Right renal pelvis (tissue), 4 donors: ENCODE measurements around the gene LCT. TPM values are rescaled to one million over a fixed set of nuclear protein-coding genes. Genes with fewer than 3 reads are reported as not detected.
"Not testable (repeated sequence)": the region's sequence is repeated elsewhere in the genome, so short reads cannot be mapped to it uniquely, and the experiment has no call there.

ENCODE experiments used
- DNase-seq, 4 donors: peaks; one replicate each; pipeline ENCODE4 v3.0.0-alpha.2; 2013; ENCODE audit warnings: low read depth in 4 of 4, low spot score in 3 of 4, missing footprints in 1 of 4
- polyA plus RNA-seq, 4 donors: library from polyadenylated mRNA; unstranded; fragments of 120-200 nt; gene quantifications; one replicate each; pipeline ENCODE4 v1.2.1, GENCODE V29; 2013; ENCODE audit not compliant: insufficient read length in 4 of 4

The LCT gene
- polyA plus RNA-seq, 4 donors = 0.03 TPM; not detected in 3

- no peak for DNase-seq
These were observed 38.2 kb downstream of the LCT start for GRCh38 chr2:135798762-135799161.

GRCh38 chr2:135798275-135798705 lies 38.7 kb downstream of the LCT start:
- no peak for DNase-seq

- DNase-seq = peak; percentile 18 to 47 (median 36)
These were observed 39.3 kb downstream of the LCT start for GRCh38 chr2:135797497-135798274.

GRCh38 chr2:135796606-135797005 lies 40.4 kb downstream of the LCT start:
- no peak for DNase-seq

- DNase-seq = not testable (repeated sequence)
These were observed 41.3 kb downstream of the LCT start for GRCh38 chr2:135795641-135796040.

- no peak for DNase-seq
These were observed 44.4 kb downstream of the LCT start for GRCh38 chr2:135792401-135793150.

- no peak for DNase-seq
These were observed 45.4 kb downstream of the LCT start for GRCh38 chr2:135791418-135792190.

- no peak for DNase-seq
These were observed 46.6 kb downstream of the LCT start for GRCh38 chr2:135790423-135790822.

GRCh38 chr2:135786823-135787222 lies 50.2 kb downstream of the LCT start:
- DNase-seq = no peak

GRCh38 chr2:135785032-135785431 lies 52.0 kb downstream of the LCT start:
- DNase-seq = no peak

- no peak for DNase-seq
These were observed 53.5 kb downstream of the LCT start for GRCh38 chr2:135783439-135783838.

GRCh38 chr2:135782231-135782630 lies 54.8 kb downstream of the LCT start:
- DNase-seq = no peak

- no peak for DNase-seq
These were observed 60.6 kb downstream of the LCT start for GRCh38 chr2:135776367-135776766.

- DNase-seq = no peak
These were observed 61.6 kb downstream of the LCT start for GRCh38 chr2:135775420-135775819.

- no peak for DNase-seq
These were observed 63.1 kb downstream of the LCT start for GRCh38 chr2:135773917-135774316.

- DNase-seq = no peak
These were observed 63.7 kb downstream of the LCT start for GRCh38 chr2:135773319-135773718.

GRCh38 chr2:135768863-135769262 lies 68.1 kb downstream of the LCT start:
- DNase-seq = no peak

GRCh38 chr2:135762530-135762929 lies 74.5 kb downstream of the LCT start:
- no peak for DNase-seq

- no peak for DNase-seq
These were observed 75.0 kb downstream of the LCT start for GRCh38 chr2:135762022-135762421.

- DNase-seq = no peak
These were observed 80.3 kb downstream of the LCT start for GRCh38 chr2:135756692-135757091.

- no peak for DNase-seq
These were observed 81.4 kb downstream of the LCT start for GRCh38 chr2:135755573-135755972.
